Measurements from ENCODE around the gene PJVK. TPM values are rescaled to one million over a fixed set of nuclear protein-coding genes. Genes with fewer than 3 reads are reported as not detected.

The PJVK gene
- total and polyA plus RNA-seq, 2 of the 13 experiments (the other 11 are each of a cell fraction or from before 2014, with no cell fraction given), result 1.2 to 2.6 TPM

GRCh38 chr2:178478439-178479274 is 27.5 kb downstream of the PJVK start, which contains the start of gene FKBP7 (continued):
- TF ChIP-seq ZNF790 (CRISPR knock-in tag; IDR thresholded peaks at IDR 0.05; ENCODE audit: borderline replicate concordance), result no peak; the same call in 1 of the 2 replicates
- TF ChIP-seq ZSCAN25 (CRISPR knock-in tag; IDR thresholded peaks at IDR 0.05), result peak; percentile 67; the same call in 1 of the 2 replicates
- TF ChIP-seq POGZ (CRISPR knock-in tag; IDR thresholded peaks at IDR 0.05), result peak; percentile 85
- TF ChIP-seq CENPBD1 (CRISPR knock-in tag; IDR thresholded peaks at IDR 0.05; ENCODE audit: borderline replicate concordance, low read depth), result no peak
- TF ChIP-seq ZNF75D (CRISPR knock-in tag; IDR thresholded peaks at IDR 0.05; ENCODE audit: borderline replicate concordance), result no peak
- TF ChIP-seq HMG20A (CRISPR knock-in tag; IDR thresholded peaks at IDR 0.05; ENCODE audit: borderline replicate concordance), result peak; percentile 60; the same call in 1 of the 2 replicates
- TF ChIP-seq ZNF629 (CRISPR knock-in tag; conservative IDR thresholded peaks at IDR 0.05), result peak; percentile 38; the same call in 1 of the 2 replicates
- peak; percentile 63; the same call in 1 of the 2 replicates for TF ChIP-seq KLF6 (CRISPR knock-in tag; IDR thresholded peaks at IDR 0.05)
- TF ChIP-seq ZKSCAN5 (CRISPR knock-in tag; IDR thresholded peaks at IDR 0.05), result no peak
- peak; percentile 97 for TF ChIP-seq ASH2L (IDR thresholded peaks at IDR 0.05; ENCODE audit: insufficient read length, low read depth, low read length)
- TF ChIP-seq TP53 (CRISPR knock-in tag; conservative IDR thresholded peaks at IDR 0.05), result 0 out of 2 replicates have a peak, but pooled peaks have one; percentile 50
- TF ChIP-seq ZNF10 (CRISPR knock-in tag; IDR thresholded peaks at IDR 0.05; ENCODE audit: borderline replicate concordance, low read depth), result no peak
- TF ChIP-seq NR2F1 (CRISPR knock-in tag; IDR thresholded peaks at IDR 0.05), result no peak
- peak; percentile 96 for TF ChIP-seq MYC (CRISPR knock-in tag; IDR thresholded peaks at IDR 0.05; ENCODE audit: borderline replicate concordance)
- TF ChIP-seq TAF15 (IDR thresholded peaks at IDR 0.05; ENCODE audit: low read depth, low read length, poor library complexity, severe bottlenecking), result no peak
- no peak for TF ChIP-seq ZMAT5 (CRISPR knock-in tag; IDR thresholded peaks at IDR 0.05; ENCODE audit: borderline replicate concordance, low read depth)
- TF ChIP-seq ZNF431 (CRISPR knock-in tag; IDR thresholded peaks at IDR 0.05; ENCODE audit: borderline replicate concordance, low read depth), result no peak
- peak; percentile 48; the same call in 1 of the 2 replicates for TF ChIP-seq ZSCAN21 (CRISPR knock-in tag; IDR thresholded peaks at IDR 0.05; ENCODE audit: borderline replicate concordance)
- TF ChIP-seq, protein P1, sequence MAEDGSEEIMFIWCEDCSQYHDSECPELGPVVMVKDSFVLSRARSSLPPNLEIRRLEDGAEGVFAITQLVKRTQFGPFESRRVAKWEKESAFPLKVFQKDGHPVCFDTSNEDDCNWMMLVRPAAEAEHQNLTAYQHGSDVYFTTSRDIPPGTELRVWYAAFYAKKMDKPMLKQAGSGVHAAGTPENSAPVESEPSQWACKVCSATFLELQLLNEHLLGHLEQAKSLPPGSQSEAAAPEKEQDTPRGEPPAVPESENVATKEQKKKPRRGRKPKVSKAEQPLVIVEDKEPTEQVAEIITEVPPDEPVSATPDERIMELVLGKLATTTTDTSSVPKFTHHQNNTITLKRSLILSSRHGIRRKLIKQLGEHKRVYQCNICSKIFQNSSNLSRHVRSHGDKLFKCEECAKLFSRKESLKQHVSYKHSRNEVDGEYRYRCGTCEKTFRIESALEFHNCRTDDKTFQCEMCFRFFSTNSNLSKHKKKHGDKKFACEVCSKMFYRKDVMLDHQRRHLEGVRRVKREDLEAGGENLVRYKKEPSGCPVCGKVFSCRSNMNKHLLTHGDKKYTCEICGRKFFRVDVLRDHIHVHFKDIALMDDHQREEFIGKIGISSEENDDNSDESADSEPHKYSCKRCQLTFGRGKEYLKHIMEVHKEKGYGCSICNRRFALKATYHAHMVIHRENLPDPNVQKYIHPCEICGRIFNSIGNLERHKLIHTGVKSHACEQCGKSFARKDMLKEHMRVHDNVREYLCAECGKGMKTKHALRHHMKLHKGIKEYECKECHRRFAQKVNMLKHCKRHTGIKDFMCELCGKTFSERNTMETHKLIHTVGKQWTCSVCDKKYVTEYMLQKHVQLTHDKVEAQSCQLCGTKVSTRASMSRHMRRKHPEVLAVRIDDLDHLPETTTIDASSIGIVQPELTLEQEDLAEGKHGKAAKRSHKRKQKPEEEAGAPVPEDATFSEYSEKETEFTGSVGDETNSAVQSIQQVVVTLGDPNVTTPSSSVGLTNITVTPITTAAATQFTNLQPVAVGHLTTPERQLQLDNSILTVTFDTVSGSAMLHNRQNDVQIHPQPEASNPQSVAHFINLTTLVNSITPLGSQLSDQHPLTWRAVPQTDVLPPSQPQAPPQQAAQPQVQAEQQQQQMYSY (CRISPR knock-in tag; IDR thresholded peaks at IDR 0.05), result no peak
- peak; percentile 95; the same call in 1 of the 2 replicates for TF ChIP-seq ZNF232 (CRISPR knock-in tag; IDR thresholded peaks at IDR 0.05; ENCODE audit: borderline replicate concordance)
- TF ChIP-seq, protein P2, sequence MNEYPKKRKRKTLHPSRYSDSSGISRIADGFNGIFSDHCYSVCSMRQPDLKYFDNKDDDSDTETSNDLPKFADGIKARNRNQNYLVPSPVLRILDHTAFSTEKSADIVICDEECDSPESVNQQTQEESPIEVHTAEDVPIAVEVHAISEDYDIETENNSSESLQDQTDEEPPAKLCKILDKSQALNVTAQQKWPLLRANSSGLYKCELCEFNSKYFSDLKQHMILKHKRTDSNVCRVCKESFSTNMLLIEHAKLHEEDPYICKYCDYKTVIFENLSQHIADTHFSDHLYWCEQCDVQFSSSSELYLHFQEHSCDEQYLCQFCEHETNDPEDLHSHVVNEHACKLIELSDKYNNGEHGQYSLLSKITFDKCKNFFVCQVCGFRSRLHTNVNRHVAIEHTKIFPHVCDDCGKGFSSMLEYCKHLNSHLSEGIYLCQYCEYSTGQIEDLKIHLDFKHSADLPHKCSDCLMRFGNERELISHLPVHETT (CRISPR knock-in tag; conservative IDR thresholded peaks at IDR 0.05), result peak; percentile 41
- peak; percentile 87 for TF ChIP-seq ZNF546 (CRISPR knock-in tag; conservative IDR thresholded peaks at IDR 0.05)
- TF ChIP-seq GATA4 (IDR thresholded peaks at IDR 0.05; ENCODE audit: borderline replicate concordance, low read depth), result peak; percentile 50; the same call in 1 of the 2 replicates
